ENCODE measurements around the gene HOXB3.

Gene HOXB3

DNA sequence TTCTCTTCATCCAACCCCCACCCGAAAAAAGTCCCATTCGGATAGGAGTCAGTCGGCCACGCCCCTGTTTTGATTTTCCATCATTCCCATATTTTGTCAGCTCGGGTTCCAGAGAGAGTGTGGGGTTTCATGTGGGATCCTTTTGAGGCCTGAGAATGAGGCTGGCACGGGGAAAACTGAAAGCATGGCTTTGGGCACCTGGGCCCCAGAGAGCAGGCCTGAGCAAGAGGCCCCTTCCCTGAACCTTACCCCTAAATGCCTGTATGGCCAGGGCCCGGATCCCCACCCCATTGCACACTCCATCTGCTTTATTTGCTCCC, 7.3 kb downstream of the HOXB3 start:
- no peak for DNase-seq

GRCh38 chr17:48579760-48580554, 10.1 kb downstream of the HOXB3 start:
- DNase-seq, result no peak

- DNase-seq, result no peak
Measured at GRCh38 chr17:48579471-48579759, 10.6 kb downstream of the HOXB3 start.

DNA sequence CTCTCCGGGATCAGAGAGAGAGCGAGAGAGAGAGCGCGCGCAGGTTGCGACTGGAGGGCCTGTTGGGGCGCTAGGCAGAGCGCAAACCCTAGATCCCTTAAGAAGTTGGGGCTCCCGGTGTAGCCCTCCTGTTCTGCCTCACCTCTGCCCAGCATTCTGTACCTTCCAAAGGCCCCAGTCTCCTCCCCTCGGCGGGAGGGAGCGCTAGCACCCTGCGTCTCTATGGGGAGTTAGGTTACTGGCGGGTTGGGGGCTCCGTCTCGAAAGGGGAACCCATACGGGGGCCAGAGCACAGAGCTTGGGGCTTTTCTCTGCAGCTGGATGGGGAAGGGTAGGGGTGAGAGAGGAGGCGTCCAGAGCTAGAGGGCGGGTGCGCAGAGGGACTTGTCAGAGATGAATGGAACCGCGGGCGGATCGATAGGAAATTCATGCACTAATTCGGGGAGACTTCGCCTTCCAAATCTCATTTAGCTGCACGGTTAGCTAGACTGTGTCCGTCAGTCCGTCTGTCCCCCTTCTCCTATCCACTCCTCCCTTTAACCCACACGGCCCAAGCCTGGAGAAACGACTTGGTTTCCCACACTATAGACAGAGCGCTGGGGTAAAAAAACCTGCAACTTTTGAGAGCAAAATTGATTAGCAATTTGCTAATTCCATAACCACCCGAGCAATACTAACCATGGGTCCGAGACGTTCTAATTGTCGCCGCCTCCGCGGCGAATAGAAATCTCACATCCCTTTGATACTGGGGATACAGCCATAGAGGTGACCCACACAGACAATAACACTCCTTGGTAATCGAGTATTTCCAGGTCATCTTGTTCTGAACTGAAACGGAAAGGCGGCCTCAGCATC, 11.2 kb downstream of the HOXB3 start:
- no peak for DNase-seq

GRCh38 chr17:48577946-48578615, 12.0 kb downstream of the HOXB3 start, which contains the start of gene HOXB4:
TSS of gene HOXB4 (minus strand) at chr17:48578350. CDS start at chr17:48578319, 31 bp downstream.
- peak; percentile 62 for DNase-seq

DNA sequence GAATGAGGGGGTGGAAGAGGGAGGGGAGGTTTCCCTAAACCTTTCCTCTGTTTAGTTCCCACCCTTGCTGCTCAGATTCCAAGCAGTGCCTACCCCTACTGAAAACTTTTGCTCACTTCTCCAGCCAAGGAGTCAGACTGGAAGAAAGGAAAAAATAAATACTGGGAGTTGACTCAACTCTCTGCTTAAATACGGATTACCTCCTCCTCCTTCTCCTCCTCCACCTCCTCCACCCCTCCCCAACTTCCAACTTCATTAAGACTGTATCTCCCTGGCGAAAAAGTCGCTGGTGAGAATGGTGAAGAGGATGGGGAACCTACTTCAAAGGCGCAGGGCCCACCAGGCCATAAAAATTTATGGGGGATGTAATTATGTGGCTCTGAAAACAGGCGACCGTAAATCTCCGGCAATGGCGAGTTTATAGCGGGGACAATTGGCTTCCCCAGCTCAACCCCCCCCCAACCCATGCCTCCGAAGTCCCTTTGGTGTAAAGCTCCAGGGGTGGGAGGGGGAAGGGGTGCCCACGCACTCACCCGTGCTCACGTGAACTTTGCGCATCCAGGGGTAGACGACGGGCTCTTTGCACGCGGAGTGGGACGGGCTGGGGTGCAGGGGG, 12.6 kb downstream of the HOXB3 start:
- peak; percentile 35 for DNase-seq

- DNase-seq, result no peak
Measured at GRCh38 chr17:48576479-48577309, 13.3 kb downstream of the HOXB3 start.

- DNase-seq, result no peak
Measured at GRCh38 chr17:48575673-48576478, 14.2 kb downstream of the HOXB3 start.

GRCh38 chr17:48575066-48575582, 14.9 kb downstream of the HOXB3 start:
- no peak for DNase-seq

DNA sequence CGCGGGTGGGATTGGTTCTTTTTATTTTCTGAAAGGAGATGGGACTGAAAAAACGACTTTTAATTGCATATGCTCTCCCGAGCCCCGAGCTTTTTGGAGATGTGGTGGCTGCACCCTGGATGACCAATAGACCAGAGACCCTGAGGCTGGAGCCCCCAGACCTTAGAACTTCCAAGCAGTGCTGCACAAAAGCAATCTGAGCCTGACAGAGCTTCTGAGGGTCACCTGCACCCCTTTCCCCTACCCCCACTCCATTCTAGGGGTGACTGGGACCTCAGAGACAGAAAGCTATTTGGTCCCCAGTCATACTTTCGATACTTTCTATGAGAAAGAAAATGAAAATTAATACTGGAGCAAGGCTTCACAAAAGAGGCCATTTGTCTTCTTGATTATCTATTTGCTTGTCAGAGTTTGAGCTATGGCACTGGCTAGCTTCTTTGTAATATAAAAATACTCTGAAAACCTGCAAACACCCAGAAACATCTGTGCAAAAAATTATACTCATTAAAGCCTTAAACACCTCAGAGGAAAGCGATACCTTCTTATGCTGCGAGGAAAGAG, 15.5 kb downstream of the HOXB3 start:
- DNase-seq, result no peak

DNA sequence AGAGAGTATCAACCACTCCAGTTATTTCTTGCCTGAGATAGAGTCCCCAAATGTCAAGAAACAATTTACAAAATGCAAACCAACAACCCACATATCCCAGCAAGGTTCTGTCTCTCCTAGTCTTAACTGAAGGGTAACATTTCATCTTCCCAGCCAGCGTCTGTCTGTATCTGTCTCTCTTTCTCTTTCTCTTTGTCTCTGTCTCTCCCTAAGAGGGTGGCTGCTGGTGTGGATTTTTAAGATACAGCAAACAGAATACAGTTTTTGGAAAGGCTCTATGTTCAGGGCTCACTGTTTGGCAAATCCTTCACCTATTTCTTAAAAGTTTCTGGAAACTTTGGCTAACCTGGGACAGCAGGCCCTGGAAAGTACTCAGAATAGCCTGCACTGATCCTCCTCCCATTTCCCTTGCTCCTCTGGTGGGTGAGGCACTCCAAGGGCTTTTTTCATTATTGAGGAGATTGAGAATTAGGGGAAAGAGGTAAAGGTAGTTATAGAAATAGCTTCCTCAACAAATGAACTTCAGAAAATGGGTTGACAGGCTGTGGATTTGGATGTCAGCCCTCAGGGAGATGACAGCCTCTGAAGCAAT, 18.1 kb downstream of the HOXB3 start:
- no peak for DNase-seq

- no peak for DNase-seq
Measured at GRCh38 chr17:48571024-48571818, 18.8 kb downstream of the HOXB3 start.

- DNase-seq, result no peak
Measured at GRCh38 chr17:48570325-48571023, 19.6 kb downstream of the HOXB3 start.

GRCh38 chr17:48569674-48570324, 20.2 kb downstream of the HOXB3 start:
- DNase-seq, result no peak

GRCh38 chr17:48569240-48569582, 20.8 kb downstream of the HOXB3 start:
- DNase-seq, result no peak

DNA sequence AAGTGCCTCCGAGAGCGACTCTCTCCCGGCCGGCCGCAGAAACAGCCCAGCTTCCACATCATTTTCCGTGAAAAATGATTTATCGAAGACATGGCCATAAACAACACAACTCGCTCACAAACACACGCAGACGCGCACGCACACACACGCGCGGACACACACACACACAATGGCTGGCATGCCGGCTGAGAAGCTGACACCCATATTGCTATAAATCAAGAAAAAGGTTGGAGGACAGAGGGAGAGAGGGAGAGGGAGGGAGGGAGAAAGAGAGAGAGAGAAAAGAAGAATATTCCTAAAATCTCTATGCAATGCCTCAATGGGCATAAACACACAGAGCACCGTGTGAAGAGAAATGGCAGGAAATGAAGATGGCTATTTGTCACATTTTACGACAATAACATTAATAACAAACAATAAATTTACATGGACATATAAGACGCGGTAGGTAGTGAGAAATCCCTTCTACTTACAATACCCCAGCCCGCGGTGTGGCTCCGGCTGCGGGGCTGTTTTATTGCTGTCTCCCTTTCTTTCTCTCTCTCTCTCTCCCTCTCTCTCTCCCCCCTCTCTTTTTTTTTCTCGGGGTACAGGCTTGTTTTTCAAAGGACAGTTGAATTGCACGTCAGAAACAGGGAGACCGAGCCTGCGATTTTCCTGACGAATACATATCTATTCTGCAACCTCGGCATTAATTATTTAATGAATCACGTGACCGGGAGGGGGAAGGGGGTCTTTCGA, 21.4 kb downstream of the HOXB3 start:
- no peak for DNase-seq

DNA sequence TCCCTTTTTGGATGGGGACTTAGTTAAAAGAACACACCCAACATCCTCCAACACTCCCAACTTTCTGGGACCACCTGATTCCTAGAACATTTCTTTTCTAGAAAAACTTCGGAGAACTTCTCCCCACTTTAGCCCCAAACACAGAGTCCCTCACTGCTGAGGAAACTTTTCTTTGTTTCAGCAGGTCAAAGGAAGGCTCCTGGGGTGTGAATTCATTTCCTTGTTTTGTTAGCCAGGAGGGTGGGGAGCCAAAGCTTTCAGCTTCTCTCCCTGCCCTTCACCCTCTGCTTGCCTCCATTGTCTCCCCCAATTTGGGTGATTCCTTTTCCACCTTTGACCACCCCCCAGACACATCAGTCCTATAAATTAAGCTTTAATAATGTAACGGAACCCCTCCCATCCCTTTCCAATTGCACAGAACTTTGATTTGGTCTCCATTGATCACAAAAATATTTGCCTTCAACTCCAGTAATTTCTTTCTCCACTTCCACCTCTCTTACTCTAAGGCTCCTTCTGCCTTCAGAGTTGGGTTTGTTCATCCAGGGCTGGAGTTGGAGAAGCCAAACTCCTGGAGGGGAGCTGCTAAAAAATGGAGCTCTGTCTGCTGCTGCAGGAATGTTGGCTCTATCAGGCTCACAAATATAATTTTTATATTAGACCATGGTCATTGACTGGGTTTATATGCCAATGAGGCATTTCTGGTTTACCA, 22.2 kb downstream of the HOXB3 start:
- no peak for DNase-seq
